Measurements from ENCODE around the gene ANXA11.
"Not testable (repeated sequence)": the region's sequence is repeated elsewhere in the genome, so short reads cannot be mapped to it uniquely, and the experiment has no call there.

The ANXA11 gene

GRCh38 chr10:80207768-80208370, 2.5 kb upstream of the ANXA11 start:
- DNase-seq: no peak

DNA sequence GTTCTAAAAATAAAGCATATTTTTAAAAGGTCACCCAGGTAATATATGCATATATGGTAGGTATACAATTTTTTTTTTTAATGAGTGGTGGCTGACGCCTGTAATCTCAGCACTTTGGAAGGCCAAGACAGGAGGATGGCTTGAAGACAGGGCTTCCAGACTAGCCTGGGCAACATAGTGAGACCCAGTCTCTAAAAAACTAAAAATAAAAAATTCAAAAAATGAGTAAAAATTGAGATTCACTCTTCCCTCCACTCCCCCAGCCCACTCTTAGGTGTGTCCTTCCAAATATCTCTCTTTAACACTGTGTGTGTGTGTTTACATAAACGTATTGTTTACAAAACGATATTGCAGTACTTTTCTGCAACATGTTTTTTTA, 929 bp upstream of the ANXA11 start:
- DNase-seq: no peak

- DNase-seq: peak; percentile 36
Observed at GRCh38 chr10:80204677-80205476, 460 bp downstream of the ANXA11 start.

GRCh38 chr10:80203835-80204676, 1.3 kb downstream of the ANXA11 start:
- peak; percentile 36 for DNase-seq

DNA sequence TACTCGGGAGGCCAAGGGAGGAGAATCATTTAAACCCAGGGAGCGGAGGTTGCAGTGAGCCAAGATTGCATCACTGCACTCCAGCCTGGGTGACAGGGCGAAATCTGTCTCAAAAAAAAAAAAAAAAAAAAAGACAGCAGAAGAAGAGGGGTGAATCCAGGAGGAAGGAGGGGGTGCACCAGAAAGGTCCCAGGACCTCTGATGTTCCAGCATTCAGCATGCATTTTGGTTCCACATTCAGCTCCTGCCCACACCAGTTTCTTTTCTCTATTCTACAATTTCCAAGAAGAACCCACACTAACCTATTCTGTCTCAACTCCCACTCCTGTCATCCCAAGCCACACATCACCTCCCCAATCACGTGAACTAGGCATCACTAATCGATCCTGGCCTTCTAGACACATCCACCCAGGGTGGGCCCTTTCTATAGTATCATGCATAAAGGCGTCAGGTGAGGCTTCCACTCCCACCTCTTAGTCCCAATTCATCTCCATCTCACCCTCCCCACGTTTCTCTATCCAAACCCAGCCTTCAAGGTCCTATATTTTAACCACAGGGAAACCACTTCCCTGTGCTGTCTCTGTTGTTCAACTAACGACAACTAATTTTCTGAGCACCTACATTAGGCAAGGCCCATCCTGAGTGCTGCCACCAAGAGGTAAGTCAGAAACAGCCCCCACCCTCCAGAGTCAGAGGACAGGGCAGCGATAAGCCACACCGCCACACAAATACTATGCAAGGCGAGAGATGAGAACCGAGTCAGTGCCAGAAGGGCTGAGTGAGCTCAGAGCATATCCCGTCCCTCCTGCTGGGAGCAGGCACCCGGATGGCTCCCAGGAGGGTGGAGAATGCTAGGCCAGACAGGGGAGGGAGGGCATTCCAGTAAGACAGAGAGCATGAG, 2.2 kb downstream of the ANXA11 start:
- DNase-seq: peak; percentile 78

- DNase-seq: not testable (repeated sequence)
Observed at GRCh38 chr10:80202530-80202929, 2.8 kb downstream of the ANXA11 start.

GRCh38 chr10:80201608-80202141, 3.7 kb downstream of the ANXA11 start:
- no peak for DNase-seq

DNA sequence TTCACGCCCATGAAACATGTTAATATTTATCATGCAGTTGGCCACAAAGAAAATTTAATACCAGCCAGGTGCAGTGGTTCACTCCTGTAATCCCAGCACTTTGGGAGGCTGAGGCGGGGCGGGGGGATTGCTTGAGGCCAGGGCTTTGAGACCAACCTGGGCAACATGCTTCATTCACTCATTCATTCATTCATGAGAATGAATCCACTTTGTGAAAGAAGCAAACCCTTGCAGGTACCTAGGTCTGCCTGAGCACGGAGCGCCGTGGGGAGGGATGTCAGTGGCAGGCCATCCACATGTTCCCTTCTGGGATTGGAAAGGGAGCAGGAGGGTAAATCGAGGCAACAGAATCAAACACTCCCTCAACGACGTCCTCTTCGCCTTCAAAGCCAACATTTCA, 4.7 kb downstream of the ANXA11 start:
- no peak for DNase-seq

DNA sequence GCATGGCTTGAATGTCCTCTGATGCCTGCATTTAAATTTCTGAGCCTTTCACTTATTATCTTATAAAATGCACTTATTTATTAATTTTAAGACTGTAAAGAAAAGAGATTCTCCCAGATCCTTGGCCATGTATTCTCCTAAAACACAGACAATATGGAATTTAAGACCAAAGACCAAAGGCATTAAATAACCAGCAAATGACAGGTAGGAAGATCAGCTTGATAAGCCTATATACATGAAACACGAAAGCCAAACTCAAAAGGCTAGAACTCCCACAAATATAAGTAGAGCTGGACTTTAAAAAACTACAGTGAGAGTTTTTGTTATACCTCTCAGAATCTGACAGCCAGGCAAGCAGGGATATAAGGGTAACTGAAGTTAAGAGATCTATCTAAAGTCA, 5.1 kb downstream of the ANXA11 start:
- no peak for DNase-seq

DNA sequence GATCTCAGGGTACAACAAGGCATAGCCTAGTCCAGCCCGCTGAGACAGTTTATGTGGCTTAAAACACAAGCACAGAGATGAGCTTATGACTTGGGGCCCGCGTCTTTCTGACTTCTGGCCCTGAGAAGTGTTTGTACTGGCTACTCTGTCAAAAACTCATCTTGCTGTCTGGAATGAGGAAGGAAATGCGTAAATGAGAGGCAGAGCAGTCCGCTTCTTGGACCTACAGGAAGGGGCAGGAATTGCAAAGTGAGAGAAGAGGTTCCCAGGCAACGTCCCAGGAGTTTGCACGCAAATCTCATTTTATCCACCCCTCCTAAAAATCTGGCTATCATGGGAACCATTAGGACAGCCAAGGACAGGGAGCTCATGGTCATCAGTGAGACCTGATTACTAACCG, 5.5 kb downstream of the ANXA11 start:
- DNase-seq: no peak

GRCh38 chr10:80197972-80198916, 7.1 kb downstream of the ANXA11 start:
- no peak for DNase-seq

- no peak for DNase-seq
Observed at GRCh38 chr10:80196950-80197315, 8.4 kb downstream of the ANXA11 start.

DNA sequence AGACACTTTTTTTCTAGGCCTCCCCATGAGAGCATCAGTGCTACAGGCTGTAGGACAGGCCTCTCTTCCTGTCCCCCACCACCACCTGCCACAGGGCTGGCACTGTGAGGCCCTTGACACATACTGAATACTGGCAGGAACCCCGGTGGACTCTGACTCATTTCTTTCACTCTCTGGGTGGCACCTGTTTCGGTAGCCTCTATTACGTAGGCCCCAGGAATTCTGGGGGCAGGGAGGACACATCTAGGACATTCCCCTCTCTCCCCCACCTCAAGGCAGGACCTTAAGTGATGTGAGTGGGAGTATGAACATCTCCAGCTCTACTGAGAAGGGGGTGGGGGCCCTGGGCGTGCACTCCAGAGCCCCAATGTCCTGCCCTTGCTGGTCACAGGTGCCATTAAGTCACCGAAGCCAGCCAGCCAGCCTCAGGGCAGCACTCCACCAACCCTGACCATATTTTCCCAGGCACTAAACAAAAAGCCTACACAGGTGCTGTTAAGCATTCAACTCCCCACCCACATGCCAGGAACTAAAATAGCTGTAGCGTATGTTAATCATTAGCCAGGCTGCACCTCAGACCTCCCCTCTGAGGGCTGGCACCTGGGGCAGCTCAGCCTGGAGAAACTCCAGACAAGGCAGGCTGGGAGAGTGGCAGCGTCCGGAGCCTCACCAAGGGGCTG, 8.9 kb downstream of the ANXA11 start:
- DNase-seq: peak; percentile 22

DNA sequence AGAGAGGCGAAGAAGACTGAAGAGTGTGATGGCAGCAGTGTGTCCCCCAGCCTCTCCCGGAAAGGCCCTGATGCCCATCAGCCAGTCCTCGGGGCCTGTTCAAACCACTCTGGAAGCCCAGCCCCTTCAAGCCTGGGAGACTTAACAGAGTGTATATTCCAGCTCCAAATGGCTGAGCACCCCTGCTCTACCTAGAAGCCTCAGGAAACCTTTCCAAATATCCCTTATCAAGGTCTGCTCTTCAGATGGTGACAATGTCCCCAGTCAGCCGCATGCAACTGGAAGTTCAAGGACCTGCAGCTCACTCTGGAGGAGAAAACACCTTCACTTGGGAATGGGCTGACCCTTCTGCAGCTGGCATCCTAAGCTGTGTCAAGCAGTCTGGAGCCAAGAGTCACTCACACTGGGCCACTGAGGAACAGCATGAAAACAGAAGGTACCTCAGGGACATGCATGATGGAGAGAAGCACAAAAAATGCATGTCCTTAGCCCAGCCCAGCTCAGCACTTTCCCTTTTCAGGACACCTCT, 10.2 kb downstream of the ANXA11 start:
- no peak for DNase-seq

GRCh38 chr10:80194373-80195045, 10.8 kb downstream of the ANXA11 start:
- DNase-seq: no peak

DNA sequence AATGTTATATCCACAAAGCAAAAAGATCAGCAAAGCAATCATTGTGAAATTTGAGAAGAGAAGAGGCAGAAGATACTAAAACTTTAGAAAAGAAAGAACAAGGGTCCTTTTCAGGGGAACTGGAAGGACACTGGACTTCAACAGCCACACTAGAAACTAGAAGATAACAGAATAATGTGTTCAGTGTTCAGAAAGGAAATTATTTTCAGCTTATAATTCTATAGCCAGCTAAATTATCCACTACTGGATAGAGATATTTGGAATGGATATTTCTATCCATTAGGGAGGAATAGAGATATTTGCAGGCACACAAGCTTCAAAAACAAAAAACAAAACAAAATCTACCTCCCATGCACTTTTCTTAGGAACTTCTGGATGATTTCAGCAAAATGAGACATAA, 12.8 kb downstream of the ANXA11 start:
- no peak for DNase-seq

- peak; percentile 12 for DNase-seq
Observed at GRCh38 chr10:80191589-80192270, 13.6 kb downstream of the ANXA11 start.

GRCh38 chr10:80188713-80189112, 16.6 kb downstream of the ANXA11 start:
- no peak for DNase-seq

All from NCI-H510A treated with DMSO at 0.1 percent for 48 hours (cell line).